HUES64 (cell line): ENCODE measurements around the gene SUN1.
A peak's percentile ranks its signal among the peaks of the same experiment; 100 is the strongest.

Experiments
- H3K27ac ChIP-seq: 2 replicates; pipeline ENCODE4 v1.7.0; 2013; ENCODE audit warnings: low read depth, low read length, inconsistent platforms
- H3K27me3 ChIP-seq: 2 replicates; pipeline ENCODE4 v1.6.1; 2013; ENCODE audit warnings: mild to moderate bottlenecking, low read length; ENCODE audit not compliant: insufficient read depth
- H3K36me3 ChIP-seq: 2 replicates; pipeline ENCODE4 v1.6.1; 2013; ENCODE audit warnings: mild to moderate bottlenecking, low read length; ENCODE audit not compliant: insufficient read depth
- H3K4me1 ChIP-seq: 2 replicates; pipeline ENCODE4 v1.6.1; 2013; ENCODE audit warnings: mild to moderate bottlenecking, low read length, moderate library complexity; ENCODE audit not compliant: insufficient read depth
- H3K4me3 ChIP-seq: 2 replicates; pipeline ENCODE4 v1.5.1; 2013; ENCODE audit warnings: mild to moderate bottlenecking, low read length, moderate library complexity
- H3K9ac ChIP-seq: 2 replicates; pipeline ENCODE4 v1.6.1; 2013; ENCODE audit warnings: mild to moderate bottlenecking, low read depth, low read length
- H3K9me3 ChIP-seq: 2 replicates; pipeline ENCODE4 v1.6.1; 2013; ENCODE audit warnings: low read depth, low read length; ENCODE audit not compliant: insufficient read depth
- WGBS: fragments of 150-250, 120-280 bp; methylation state at CpG from one replicate; pipeline ENCODE4 v1.1.7; 2013; ENCODE audit warnings: missing lambda C conversion rate; 5-methylcytosine and 5-hydroxymethylcytosine counted together

SUN1 gene

GRCh38 chr7:888081-889024, 56.1 kb downstream of the SUN1 start:
- no peak overlapping the region for H3K27ac ChIP-seq
- 92% methylated on average over 43 of the region's 43 CpGs for WGBS
- H3K9ac ChIP-seq, result no peak overlapping the region
- no peak overlapping the region for H3K4me3 ChIP-seq
- no peaks in the 10 kb centered on the region for H3K4me1 ChIP-seq
- H3K27me3 ChIP-seq, result no peaks in the 10 kb centered on the region
- peaks cover 55% of the 10 kb centered on the region for H3K36me3 ChIP-seq
- H3K9me3 ChIP-seq, result no peaks in the 10 kb centered on the region

GRCh38 chr7:889025-889390, 56.7 kb downstream of the SUN1 start:
- peak overlapping the region; percentile 39; the same call in 1 of the 2 replicates for H3K4me3 ChIP-seq
- no peaks in the 10 kb centered on the region for H3K9me3 ChIP-seq
- WGBS, result 86% methylated on average over 15 of the region's 15 CpGs
- peaks cover 62% of the 10 kb centered on the region for H3K36me3 ChIP-seq
- no peak overlapping the region for H3K27ac ChIP-seq
- no peaks in the 10 kb centered on the region for H3K27me3 ChIP-seq
- peak overlapping the region; percentile 29; the same call in 1 of the 2 replicates for H3K9ac ChIP-seq
- H3K4me1 ChIP-seq, result no peaks in the 10 kb centered on the region

DNA sequence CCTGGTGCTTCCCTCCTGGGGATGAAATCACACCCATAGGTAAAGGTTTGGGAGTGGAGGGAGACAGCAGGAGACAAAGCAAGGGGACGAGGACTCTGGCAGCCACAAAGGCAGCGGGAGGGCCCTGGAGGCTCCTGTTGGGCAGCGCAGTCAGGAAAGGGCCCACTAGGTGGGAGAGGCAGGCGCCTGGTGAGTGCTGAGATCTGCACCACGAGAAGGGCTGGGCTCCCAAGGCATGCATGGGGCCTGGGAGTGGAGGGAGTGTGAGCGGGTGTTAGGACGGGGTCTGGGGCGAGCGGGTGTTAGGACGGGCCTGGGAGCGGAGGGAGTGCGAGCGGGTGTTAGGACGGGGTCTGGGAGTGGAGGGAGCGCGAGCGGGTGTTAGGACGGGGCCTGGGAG, 57.1 kb downstream of the SUN1 start:
- WGBS, result 81% methylated on average over 10 of the region's 18 CpGs
- H3K36me3 ChIP-seq, result peaks cover 65% of the 10 kb centered on the region
- H3K4me3 ChIP-seq, result peak overlapping the region; percentile 39; the same call in 1 of the 2 replicates

GRCh38 chr7:890868-891267, 58.6 kb downstream of the SUN1 start:
- Histone ChIP-seq H3K4me3 (no peak overlapping the region), H3K9me3 (no peaks in the 10 kb centered on the region), H3K4me1 (no peaks in the 10 kb centered on the region), H3K36me3 (peaks cover 80% of the 10 kb centered on the region), H3K27ac (no peak overlapping the region), H3K27me3 (no peaks in the 10 kb centered on the region), H3K9ac (no peak overlapping the region)
- WGBS, result 92% methylated on average over 15 of the region's 15 CpGs

More for the DNA sequence above, 57.1 kb downstream of the SUN1 start:
- Histone ChIP-seq H3K4me1 (no peaks in the 10 kb centered on the region), H3K27me3 (no peaks in the 10 kb centered on the region), H3K9me3 (no peaks in the 10 kb centered on the region), H3K9ac (peak overlapping the region; percentile 29; the same call in 1 of the 2 replicates), H3K27ac (no peak overlapping the region)

DNA sequence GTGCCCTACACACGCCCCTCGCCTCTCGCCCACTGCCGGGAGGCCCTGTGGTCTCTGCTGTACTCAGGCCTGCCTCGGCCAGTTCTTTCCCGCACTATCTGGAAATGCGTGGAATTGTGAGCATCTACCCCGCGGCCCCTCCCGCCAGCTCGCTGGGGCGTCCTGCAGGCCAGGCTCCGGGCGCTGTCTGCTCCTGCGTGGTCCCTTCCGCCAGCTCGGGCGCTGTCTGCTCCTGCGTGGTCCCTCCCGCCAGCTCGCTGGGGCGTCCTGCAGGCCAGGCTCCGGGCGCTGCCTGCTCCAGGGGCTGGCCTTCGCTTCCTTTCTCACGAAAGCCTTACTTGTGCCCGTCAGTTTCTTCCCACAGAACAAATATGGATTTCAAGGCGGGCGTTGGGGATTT, 59.0 kb downstream of the SUN1 start:
- WGBS, result 96% methylated on average over 29 of the region's 29 CpGs
- no peak overlapping the region for H3K4me3 ChIP-seq
- H3K9ac ChIP-seq, result no peak overlapping the region
- H3K4me1 ChIP-seq, result no peaks in the 10 kb centered on the region
- H3K9me3 ChIP-seq, result no peaks in the 10 kb centered on the region
- H3K27me3 ChIP-seq, result no peaks in the 10 kb centered on the region
- no peak overlapping the region for H3K27ac ChIP-seq
- peaks cover 82% of the 10 kb centered on the region for H3K36me3 ChIP-seq

DNA sequence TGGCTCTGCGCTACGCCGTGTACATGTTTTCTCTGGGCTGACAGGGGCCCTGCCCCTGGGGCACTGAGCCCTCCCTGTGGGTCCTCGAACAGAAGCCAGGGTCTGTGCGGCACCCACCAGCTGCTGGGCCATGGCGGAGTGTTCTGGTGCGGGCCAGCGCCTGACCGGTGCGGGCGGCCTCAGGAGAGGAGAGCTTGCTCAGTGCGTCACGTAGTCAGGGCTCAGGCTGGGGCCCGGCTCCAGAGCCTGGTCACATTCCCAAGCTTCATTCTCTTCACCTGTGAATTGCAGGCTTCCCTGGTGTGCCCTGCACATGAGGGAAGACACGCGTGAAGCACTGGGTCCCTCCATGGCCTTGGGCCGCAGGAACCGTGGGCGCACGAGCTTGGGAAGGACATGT, 59.5 kb downstream of the SUN1 start:
- H3K9ac ChIP-seq, result no peak overlapping the region
- H3K27me3 ChIP-seq, result no peaks in the 10 kb centered on the region
- H3K4me3 ChIP-seq, result no peak overlapping the region
- H3K27ac ChIP-seq, result no peak overlapping the region
- H3K36me3 ChIP-seq, result peaks cover 82% of the 10 kb centered on the region
- no peaks in the 10 kb centered on the region for H3K4me1 ChIP-seq
- no peaks in the 10 kb centered on the region for H3K9me3 ChIP-seq
- 96% methylated on average over 20 of the region's 20 CpGs for WGBS

DNA sequence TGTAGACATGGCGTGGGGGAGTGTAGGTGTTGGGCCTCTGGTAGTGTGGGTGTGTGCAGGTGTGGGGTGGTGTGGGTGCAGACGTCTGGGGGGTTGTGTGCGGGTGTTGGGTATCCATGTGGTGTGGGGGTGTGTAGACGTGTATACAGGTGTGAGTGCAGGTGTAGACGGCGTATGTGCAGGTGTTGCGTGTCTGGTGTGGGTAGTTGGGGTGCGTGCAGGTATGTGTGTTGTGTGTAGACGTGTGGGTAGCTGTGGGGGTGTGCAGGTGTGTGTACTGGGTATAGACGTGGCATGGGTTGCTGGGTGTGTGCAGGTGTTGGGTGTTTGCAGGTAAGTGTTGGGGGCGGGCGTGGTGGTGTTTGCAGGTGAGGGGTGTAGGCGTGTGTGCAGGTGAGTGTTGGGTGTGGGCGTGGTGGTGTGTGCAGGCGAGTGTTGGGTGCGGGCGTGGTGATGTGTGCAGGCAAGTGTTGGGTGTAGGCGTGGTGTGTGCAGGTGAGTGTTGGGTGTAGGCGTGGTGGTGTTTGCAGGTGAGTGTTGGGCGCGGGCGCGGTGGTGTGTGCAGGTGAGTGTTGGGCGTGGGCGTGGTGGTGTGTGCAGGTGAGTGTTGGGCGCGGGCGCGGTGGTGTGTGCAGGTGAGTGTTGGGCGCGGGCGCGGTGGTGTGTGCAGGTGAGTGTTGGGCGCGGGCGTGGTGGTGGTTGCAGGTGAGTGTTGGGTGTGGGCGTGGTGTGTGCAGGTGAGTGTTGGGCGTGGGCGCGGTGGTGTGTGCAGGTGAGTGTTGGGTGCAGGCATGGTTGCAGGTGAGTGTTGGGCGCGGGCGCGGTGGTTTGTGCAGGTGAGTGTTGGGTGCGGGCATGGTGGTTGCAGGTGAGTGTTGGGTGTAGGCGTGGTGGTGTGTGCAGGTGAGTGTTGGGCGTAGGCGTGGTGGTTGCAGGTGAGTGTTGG, 60.6 kb downstream of the SUN1 start:
- H3K9me3 ChIP-seq, result no peaks in the 10 kb centered on the region
- H3K27me3 ChIP-seq, result no peaks in the 10 kb centered on the region
- H3K4me3 ChIP-seq, result no peak overlapping the region
- H3K36me3 ChIP-seq, result peaks cover 76% of the 10 kb centered on the region
- no peak overlapping the region for H3K9ac ChIP-seq
- 95% methylated on average over 46 of the region's 48 CpGs for WGBS
- no peaks in the 10 kb centered on the region for H3K4me1 ChIP-seq
- H3K27ac ChIP-seq, result no peak overlapping the region

- H3K27me3 ChIP-seq, result no peaks in the 10 kb centered on the region
- H3K36me3 ChIP-seq, result peaks cover 69% of the 10 kb centered on the region
- no peak overlapping the region for H3K4me3 ChIP-seq
- 96% methylated on average over 19 of the region's 19 CpGs for WGBS
- no peaks in the 10 kb centered on the region for H3K4me1 ChIP-seq
- H3K9ac ChIP-seq, result no peak overlapping the region
- H3K27ac ChIP-seq, result no peak overlapping the region
- no peaks in the 10 kb centered on the region for H3K9me3 ChIP-seq
These were observed 61.4 kb downstream of the SUN1 start for GRCh38 chr7:893686-894085.

GRCh38 chr7:894164-894867, 62.0 kb downstream of the SUN1 start:
- Histone ChIP-seq H3K27me3 (no peaks in the 10 kb centered on the region), H3K9ac (no peak overlapping the region), H3K9me3 (no peaks in the 10 kb centered on the region), H3K4me3 (no peak overlapping the region), H3K27ac (no peak overlapping the region), H3K4me1 (no peaks in the 10 kb centered on the region), H3K36me3 (peaks cover 63% of the 10 kb centered on the region)
- 94% methylated on average over 40 of the region's 40 CpGs for WGBS

GRCh38 chr7:894927-895450, 62.7 kb downstream of the SUN1 start:
- 96% methylated on average over 21 of the region's 21 CpGs for WGBS

More at GRCh38 chr7:894927-895450, 62.7 kb downstream of the SUN1 start:
- H3K4me1 ChIP-seq, result no peaks in the 10 kb centered on the region
- H3K4me3 ChIP-seq, result no peak overlapping the region
- no peak overlapping the region for H3K9ac ChIP-seq
- H3K27me3 ChIP-seq, result no peaks in the 10 kb centered on the region
- H3K9me3 ChIP-seq, result no peaks in the 10 kb centered on the region
- H3K36me3 ChIP-seq, result peaks cover 63% of the 10 kb centered on the region
- no peak overlapping the region for H3K27ac ChIP-seq
